GM21576 (cell line): Measurements from ENCODE around the gene DNAJA4.
"Not testable (repeated sequence)": the region's sequence is repeated elsewhere in the genome, so short reads cannot be mapped to it uniquely, and the experiment has no call there.

Source experiments
- ATAC-seq: cut with Tn5 transposase; IDR thresholded peaks from one replicate; pipeline ENCODE4 v1.9.1; 2021; ENCODE audit warnings: mild to moderate bottlenecking, moderate library complexity; ENCODE audit not compliant: unreplicated experiment

Gene DNAJA4

DNA sequence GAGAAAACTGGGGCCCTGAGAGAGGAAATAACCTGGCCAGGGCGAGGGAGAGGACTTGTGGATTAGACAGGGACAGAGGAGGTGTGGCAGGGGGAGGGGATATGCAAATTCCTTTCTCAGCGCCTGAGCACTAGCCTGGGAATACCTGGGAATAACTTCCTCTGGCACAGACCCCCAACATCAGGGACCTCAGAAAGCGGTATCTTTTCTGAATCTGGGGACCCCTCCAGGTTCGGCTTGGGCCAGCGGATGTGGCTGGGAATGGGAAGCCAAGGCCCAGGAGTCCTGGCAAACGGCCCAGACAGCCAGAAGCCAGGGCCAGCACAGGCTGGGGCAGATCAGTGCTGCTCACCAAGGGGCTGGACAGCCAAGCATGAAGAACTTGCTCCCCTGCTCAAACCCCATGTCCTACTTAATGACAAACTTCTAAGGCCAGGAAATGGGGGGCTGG, 20.8 kb upstream of the DNAJA4 start:
- no peak for ATAC-seq

DNA sequence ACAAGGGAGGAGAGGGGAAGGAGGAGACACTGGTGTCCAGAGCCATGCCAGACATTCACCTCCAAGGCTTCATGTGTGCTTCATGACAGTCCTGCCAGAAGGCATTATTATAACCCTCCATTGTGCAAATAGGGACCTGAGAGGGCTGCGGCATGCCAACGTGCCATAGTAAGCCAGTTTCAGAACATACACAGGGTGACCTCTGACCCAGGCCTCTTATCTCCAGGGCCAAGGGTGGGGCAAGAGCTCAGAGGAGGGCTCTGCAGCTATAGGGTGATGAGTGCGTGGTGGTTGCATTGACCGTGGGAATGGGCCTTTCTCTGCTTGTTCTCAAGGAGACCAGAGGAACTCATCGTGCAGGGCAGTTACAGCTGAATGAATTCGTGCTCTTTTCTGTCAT, 20.3 kb upstream of the DNAJA4 start:
- no peak for ATAC-seq

DNA sequence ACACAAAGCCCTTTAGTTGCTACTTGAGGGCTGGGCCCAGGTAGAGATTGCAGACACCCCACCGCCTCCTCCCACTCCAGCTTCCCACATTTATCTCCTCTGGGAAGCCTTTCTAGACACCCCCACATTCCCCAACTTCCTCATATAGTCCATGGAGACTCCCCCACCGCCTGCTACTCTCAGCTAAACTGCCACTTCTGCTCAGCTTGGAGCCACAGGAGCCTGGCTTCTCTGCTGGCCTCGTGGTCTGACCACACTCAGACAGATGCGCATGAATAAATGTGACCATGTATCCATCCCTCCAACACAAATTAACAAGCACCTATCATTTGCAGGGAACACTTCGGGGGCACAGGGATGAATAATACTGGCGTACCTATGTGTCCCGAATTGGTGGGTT, 19.5 kb upstream of the DNAJA4 start:
- ATAC-seq: no peak

DNA sequence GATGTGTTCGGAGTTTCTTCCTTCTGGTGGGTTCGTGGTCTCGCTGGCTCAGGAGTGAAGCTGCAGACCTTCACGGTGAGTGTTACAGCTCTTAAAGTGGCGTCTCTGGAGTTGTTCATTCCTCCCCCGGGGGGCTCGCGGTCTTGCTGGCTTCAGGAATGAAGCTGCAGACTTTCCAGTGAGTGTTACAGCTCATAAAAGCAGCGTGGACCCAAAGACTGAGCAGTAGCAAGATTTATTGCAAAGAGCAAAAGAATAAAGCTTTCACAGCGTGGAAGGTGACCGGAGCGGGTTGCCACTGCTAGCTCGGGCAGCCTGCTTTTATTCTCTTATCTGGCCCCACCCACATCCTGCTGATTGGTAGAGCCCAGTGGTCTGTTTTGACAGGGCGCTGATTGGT, 19.0 kb upstream of the DNAJA4 start:
- ATAC-seq: not testable (repeated sequence)

DNA sequence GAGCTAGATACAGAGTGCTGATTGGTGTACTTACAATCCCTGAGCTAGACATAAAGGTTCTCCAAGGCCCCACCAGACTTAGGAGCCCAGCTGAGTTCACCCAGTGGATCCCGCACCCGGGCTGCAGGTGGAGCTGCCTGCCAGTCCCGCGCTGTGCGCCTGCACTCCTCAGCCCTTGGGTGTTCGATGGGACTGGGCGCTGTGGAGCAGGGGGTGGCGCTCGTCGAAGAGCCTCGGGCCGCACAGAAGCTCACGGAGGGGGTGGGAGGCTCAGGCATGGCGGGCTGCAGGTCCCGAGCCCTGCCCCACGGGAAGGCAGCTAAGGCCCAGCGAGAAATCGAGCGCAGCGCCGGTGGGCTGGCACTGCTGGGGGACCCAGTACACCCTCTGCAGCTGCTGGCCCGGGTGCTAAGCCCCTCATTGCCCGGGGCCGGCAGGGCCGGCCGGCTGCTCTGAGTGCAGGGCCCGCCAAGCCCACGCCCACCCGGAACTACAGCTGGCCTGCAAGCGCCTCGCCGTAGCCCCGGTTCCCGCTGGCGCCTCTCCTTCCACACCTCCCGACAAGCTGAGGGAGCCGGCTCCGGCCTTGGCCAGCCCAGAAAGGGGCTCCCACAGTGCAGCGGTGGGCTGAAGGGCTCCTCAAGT, 18.3 kb upstream of the DNAJA4 start:
- not testable (repeated sequence) for ATAC-seq

DNA sequence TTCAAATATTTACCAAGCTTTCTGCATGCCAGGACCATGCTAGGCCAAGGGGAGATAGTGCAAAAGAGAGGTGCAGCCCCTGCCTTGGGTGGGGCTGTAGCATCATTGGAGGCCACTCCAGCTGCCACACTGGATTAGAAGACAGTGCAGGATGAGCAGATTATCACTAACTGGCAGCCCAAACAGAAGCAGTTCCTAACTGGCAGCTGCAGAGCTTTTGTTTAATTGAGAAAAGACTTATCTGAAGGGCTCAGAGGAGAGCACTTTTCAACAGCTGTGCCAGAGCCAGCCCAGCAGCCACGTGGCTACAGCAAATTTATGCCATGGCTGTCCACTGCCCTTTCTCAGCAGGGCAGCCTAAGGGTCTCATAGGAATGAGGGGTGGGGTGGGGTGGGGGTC, 16.5 kb upstream of the DNAJA4 start:
- no peak for ATAC-seq

DNA sequence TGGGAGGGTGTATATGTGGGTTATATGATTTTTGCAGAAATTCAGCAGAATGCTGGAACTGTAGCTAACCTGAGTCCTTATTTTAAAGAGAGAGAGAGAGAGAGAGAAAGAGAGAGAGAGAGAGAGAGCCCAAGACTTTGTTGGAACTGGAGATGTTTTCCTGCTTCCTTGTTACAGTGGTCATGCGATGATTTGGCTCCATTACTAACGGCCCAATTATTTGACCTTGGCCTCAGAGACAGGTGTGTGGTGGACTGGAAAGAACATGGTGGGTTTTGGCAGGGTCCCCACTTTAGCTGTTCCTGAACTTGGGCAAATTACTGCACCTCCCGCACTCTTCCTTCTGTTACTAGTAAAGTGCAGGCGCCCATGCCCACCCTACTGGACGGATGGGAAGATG, 15.2 kb upstream of the DNAJA4 start:
- no peak for ATAC-seq

DNA sequence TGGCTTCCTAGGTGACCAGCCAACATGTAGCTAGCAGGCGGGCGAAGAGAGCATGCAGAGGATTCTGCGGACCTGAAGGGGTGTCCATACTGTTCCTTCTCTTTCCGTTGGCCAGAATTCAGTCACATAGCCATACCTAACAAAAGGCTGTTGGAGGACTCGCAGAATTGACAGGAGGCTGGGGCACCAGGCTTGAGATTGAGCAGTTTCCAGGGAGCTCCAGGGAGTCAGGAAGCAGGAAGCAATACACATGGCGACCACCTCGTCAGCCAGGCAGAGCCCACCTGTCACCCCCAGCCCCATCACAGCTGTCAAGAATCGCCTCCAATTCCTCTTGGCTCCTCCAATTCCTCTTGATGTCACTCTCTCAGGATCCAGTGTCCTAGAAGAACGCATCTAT, 13.2 kb upstream of the DNAJA4 start:
- ATAC-seq: no peak

DNA sequence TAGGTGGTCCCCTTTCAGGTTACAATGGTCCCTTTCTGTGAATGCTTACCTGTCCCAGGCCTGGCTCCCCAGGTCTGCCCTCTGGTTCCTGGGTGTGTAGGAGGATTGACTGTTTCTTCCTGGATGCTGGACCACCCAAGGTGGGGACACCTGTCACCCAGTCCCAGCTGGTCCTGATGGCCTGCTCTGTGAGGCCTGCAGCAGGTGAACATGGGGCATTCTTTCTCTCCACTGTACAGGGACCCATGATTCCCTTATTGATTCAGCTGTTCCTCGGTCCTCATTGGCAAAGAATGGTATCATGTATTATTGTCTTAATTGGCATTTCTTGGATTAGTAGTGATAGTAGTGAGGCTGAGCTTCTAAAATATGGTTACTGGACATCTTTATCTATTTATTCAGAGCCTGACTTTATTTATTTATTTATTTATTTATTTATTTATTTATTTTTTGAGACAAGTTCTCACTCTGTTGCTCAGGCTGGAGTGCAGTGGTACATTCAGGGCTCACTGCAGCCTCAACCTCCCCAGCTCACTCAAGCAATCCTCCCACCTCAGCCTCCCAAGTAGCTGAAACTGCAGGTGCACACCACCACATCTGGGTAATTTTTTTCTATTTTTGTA, 8.8 kb upstream of the DNAJA4 start:
- ATAC-seq: no peak

DNA sequence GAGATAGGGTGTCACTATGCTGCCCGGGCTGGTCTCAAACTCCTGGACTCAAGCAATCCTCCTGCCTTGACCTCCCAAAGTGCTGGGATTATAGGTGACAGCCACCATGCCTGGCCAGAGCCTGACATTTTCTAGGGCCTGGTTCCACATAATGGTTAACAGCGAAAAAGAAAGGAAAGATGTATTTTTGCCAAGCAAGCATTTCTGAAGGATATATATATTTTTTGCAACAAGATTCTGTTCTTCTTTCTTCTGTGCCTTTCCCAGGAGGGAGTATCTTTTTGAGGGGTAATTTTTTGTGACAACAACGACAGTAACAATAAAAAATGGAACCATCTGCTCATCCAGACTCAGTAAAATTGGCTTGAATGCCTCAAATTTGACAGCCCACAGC, 8.3 kb upstream of the DNAJA4 start:
- ATAC-seq: no peak

DNA sequence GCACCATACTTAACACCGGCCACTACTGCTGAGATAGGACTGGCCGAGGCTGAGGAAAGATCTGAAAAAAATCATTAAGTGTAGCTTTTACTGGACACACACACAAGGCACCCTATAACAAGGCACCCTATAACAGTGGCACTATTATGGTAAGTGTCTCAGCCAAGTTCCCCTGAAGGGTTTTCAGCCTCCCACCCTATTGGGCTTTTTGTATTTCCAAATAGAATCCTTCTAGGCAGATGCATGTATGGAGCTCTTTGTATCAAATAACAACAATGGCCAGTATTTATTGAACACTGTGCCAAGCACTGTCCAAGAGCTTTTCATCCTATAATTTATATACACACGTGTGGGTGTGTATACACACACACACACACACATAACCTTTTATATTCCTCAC, 6.7 kb upstream of the DNAJA4 start:
- ATAC-seq: no peak

DNA sequence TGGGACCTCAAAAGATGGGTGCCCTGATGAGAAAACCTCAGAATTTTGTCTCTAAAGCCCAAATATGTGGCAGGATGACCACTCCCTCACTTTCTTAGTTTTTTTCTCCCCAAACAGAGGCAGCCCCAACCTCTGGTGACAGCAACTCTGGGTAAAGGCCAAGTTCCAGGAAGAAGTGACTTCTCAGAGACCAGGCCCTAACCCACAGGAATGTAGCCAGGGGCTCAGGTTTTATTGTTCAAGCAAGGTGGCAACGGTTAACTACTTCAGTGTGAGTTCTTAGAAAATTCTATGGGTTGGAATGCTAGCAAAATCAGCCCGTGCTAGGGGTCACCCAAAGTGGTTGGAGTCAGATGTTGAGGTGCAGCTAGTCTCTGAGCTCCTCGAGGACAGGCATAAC, 5.1 kb upstream of the DNAJA4 start:
- no peak for ATAC-seq

DNA sequence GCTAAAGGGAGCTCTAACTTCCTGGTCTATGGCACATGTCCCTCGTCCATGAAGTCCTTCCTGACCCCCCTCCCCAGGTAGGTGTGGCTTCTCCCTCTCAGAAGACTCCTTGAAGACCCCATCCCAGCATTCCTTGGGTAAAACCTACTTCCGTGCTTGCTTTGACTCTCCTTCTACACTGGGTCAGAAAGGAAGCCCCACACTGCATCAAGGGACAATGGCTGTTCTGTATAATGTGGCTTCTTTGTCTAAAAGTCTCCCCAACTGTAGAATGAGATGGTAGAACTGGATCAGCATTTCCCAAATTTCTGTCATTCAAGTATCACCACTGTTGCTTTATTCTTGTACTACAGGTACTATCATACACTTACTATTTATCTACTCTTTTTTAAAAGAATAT, 3.9 kb upstream of the DNAJA4 start:
- no peak for ATAC-seq

DNA sequence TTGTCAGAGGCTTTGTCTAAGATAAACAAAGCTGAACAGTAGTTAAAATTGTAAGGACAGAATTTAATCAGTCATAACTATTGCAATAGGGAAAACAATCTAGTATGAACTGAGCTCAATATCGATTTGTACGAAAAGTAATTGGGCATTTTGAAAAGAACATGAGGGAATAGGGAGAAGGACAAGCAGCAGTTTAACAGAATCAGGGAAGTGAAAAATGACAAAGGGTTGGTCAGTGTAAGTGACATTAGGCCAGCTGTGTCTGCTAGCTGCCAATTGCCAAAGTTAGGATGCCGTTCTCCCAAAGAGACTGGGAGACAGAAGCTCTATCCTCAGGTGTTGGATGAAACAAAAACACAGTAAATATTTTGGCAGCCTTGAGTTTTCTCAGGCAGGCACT, 3.3 kb upstream of the DNAJA4 start:
- ATAC-seq: no peak

DNA sequence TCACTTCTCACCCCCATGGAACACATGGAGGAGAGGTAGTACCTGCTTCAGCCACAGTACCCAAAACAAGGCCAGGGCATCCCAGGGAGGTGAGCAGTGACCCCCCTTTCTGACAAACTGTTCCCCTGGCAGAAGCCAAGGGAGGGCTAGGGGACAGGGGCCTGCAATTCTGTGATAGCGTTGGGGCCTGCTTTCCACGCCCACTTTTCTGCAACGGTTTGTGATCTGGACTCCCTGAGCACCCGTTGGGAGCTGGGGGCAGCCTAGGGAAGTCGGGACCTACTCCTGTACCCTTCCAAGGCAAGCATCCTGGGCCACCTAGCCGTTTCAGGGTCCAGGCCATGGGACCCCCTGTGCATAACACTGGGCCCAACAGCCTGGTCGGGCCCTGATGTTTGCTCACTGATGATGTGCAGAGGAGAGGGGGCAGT, 996 bp upstream of the DNAJA4 start:
- no peak for ATAC-seq

DNA sequence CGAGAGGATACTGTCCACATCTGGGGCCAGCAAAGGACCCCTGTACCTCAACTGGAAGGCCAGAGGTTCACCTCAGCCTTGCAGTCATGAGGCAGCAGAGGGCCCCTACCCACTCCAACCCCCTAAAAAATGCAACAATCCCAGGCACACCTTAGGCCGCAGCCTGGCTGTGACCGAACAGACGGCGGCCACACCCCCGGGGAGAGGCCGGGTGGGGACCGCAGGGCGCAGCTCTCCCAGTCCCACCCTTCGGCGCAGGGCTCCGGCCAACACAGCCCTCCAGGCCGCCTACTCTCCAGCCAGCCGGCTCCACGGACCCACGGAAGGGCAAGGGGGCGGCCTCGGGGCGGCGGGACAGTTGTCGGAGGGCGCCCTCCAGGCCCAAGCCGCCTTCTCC, 457 bp upstream of the DNAJA4 start:
- ATAC-seq: no peak

DNA sequence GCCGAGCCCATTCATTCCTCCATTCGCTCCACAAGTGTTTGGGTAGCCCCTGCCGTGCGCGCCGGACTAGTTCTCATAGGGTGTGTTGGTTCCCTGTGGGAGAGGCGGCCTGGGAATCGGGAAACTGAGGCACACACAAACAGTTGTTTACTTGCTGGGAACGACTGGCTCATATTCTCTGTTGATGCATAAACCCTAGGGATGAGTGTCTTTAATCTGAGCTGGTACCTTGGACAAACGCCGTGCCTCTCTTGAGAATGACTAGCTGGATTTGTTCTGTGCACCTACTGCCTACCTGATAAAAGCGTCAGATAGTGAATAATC, 737 bp downstream of the DNAJA4 start:
- ATAC-seq: no peak

DNA sequence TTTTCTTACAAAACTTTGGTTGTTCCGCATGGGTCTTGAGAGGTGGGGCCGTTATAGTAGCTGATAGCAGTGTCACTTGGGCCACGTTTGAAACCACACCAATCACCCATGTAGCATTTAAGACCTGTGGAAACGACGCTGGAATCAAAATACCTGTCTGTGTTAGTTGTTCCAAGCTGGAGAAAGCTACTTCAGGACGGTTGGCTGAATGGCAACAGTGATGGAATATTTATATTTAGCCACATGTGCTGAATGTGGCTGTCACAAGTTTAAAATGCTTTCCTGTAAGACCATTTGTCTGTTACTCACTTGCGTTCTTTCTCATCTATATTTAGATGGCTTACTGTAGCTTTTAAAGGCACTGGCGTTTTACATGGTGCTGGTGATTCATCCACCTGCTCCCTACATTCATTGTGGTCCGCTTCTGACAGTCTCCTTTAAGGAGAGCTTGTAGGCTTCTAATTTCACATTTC, 1.4 kb downstream of the DNAJA4 start:
- no peak for ATAC-seq

DNA sequence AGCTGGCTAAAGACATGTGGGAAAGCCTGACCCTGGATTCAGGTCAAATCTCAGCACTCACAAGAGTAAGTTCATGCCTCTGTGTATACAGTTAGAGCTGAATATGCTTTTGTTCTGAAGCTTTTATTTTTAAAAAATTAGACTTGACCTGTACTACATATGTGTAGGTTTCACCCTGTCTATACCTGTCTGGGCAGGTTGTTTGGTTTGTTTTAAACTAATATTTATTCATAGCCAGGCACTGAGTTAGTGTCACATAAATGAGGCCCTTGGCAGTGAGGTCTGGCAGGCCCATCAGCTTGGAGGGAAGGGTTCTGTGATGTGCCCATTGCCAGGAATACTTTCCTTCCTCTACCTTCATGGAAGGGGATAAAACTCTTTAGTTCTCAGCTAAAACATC, 1.9 kb downstream of the DNAJA4 start:
- no peak for ATAC-seq

DNA sequence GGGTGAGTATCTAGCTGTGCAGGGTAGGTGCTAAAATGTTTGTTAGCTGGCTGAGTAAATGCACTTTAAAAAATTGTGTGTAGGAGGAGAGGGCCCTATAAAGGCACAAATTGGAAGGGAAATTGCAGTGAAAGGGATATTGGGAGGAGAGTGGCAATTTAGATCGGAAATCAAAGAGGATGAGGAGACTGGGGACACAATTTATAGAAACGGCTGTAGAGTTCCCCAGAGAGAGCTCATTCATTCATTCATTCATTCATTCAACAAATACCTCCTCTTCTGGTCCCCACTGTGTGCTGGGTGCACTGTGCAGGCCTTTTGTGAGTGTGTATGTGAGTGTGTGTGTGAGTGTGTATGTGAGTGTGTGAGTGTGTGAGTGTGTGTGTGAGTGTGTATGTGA, 2.4 kb downstream of the DNAJA4 start:
- no peak for ATAC-seq

DNA sequence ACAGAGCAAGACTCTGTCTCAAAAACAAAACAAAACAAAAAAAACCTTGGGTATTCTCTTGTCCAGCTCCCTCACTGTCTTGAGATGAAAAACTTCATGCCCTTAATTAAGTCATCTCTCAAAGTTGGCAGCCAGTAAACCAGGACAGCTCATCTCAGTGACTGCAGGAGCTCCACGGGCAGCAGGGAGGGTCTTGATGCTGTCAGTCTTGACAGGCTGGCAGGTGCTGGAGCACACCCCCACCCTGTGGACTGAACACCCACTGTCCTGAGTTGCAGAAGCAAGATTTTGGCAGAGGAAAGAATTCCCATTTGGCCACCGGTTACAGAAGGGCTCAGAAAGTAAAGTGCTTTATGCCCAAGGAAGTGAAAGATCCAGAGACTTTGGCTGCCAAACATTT, 8.0 kb downstream of the DNAJA4 start:
- no peak for ATAC-seq

DNA sequence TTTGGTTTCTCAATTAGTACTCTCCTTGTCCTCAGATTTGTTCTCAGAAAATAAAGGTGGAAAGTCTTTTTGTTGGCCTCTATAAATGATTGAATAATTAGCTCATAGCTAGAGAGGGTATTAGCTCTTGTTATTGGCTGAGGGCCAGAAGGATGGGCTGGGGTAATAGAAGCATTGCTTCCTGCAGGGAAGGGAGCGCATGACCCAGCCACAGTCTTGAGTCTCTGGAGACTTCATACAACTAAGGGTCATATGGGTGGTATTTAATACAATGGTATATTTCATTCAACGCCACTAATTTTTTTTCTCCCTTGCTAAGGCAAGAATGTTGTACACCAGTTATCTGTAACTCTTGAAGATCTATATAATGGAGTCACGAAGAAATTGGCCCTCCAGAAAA, 8.4 kb downstream of the DNAJA4 start:
- no peak for ATAC-seq

DNA sequence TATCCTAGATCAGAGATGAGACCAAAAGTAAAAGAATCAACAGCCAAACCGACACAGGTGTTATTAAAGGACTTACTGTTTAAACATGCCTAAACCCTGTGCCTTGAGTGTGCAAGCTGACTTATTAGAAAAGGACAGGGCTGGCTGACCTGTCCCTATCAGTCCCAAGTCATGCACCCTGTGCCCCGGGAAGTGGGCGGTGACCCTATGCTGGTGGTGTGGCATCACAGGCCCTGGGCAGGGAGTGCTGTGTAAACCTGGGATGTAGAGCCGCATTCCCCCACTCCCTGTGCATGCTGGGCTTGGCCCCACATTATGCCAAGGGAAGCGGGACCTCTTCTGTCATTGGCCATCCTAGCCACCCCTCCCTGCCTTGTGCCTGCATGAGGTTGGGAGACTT, 10.6 kb downstream of the DNAJA4 start:
- ATAC-seq: no peak
